ENCODE results near the gene GPI. TPM values are rescaled to one million over a fixed set of nuclear protein-coding genes. Genes with fewer than 3 reads are reported as not detected.
A peak's percentile ranks its signal among the peaks of the same experiment; 100 is the strongest.

The GPI gene
- total and polyA plus RNA-seq, 2 of the 13 experiments (the other 11 are each of a cell fraction or from before 2014, with no cell fraction given): 147 to 167 TPM

- TF ChIP-seq RXRA (CRISPR knock-in tag; IDR thresholded peaks at IDR 0.05): peak; percentile 68
- no peak for TF ChIP-seq PBX3 (CRISPR knock-in tag; IDR thresholded peaks at IDR 0.05; ENCODE audit: borderline replicate concordance)
- peak; percentile 96 for TF ChIP-seq MAX (IDR thresholded peaks at IDR 0.05)
- no peak for TF ChIP-seq ZNF75D (CRISPR knock-in tag; IDR thresholded peaks at IDR 0.05; ENCODE audit: borderline replicate concordance)
- TF ChIP-seq MTF1 (CRISPR knock-in tag; IDR thresholded peaks at IDR 0.05): no peak
- peak; percentile 67; the same call in 1 of the 2 replicates for TF ChIP-seq TFE3 (CRISPR knock-in tag; IDR thresholded peaks at IDR 0.05)
- no peak for TF ChIP-seq TRAFD1 (CRISPR knock-in tag; IDR thresholded peaks at IDR 0.05; ENCODE audit: borderline replicate concordance)
- TF ChIP-seq ZNF230 (CRISPR knock-in tag; IDR thresholded peaks at IDR 0.05): peak; percentile 73
- peak; percentile 64; the same call in 1 of the 2 replicates for TF ChIP-seq HNRNPL (IDR thresholded peaks at IDR 0.05; ENCODE audit: low read depth, low read length)
- TF ChIP-seq NFIB (CRISPR knock-in tag; IDR thresholded peaks at IDR 0.05; ENCODE audit: borderline replicate concordance): no peak
- 0 out of 2 replicates have a peak, but pooled peaks have one; percentile 51 for TF ChIP-seq EEA1 (CRISPR knock-in tag; IDR thresholded peaks at IDR 0.05; ENCODE audit: borderline replicate concordance)
- no peak for TF ChIP-seq XBP1 (CRISPR knock-in tag; IDR thresholded peaks at IDR 0.05)
- 0 out of 2 replicates have a peak, but pooled peaks have one; percentile 31 for TF ChIP-seq SNAI1 (CRISPR knock-in tag; IDR thresholded peaks at IDR 0.05; ENCODE audit: borderline replicate concordance)
- peak; percentile 60; the same call in 1 of the 2 replicates for TF ChIP-seq ZNF563 (CRISPR knock-in tag; IDR thresholded peaks at IDR 0.05)
- TF ChIP-seq MLX (CRISPR knock-in tag; IDR thresholded peaks at IDR 0.05): peak; percentile 93
- TF ChIP-seq CREBL2 (CRISPR knock-in tag; IDR thresholded peaks at IDR 0.05; ENCODE audit: borderline replicate concordance): no peak
- no peak for TF ChIP-seq NFAT5 (CRISPR knock-in tag; IDR thresholded peaks at IDR 0.05)
Observed at GRCh38 chr19:34359140-34359953, 5.6 kb upstream of the GPI start (continued).
